IMR-90 (cell line): ENCODE data around the gene DPF1. TPM values are rescaled to one million over a fixed set of nuclear protein-coding genes. Genes with fewer than 3 reads are reported as not detected.

ENCODE experiments used
- ATAC-seq: fragments of 200-7000 bp; cut with Tn5 transposase; 2 replicates; pipeline ENCODE4 v1.9.1; 2020; ENCODE audit warnings: low read depth, mild to moderate bottlenecking, moderate library complexity
- BruUV-seq: library from RNA; stranded (reverse); fragments of 400-500 nt; replicated peaks from 2 replicates; lab custom pipeline; 2021; lab: Mats Ljungman, UMichigan
- CTCF ChIA-PET: fragments of 300-600 bp; formaldehyde crosslinking; extraction: SDS; loops from one replicate; lab custom pipeline; 2021; ENCODE audit warnings: antibody characterized with exemption; lab: Yijun Ruan, JAX
- POLR2A ChIA-PET: fragments of 300-600 bp; sonication (Branson Sonifier 250); formaldehyde crosslinking; loops from one replicate; lab custom pipeline; 2022; ENCODE audit warnings: antibody characterized with exemption; ENCODE audit not compliant: unreplicated experiment; lab: Charles Lee
- DNase-seq: peaks from one replicate; pipeline ENCODE4 v3.0.0; 2013
- H2AFZ ChIP-seq: replicated peaks from 2 replicates; pipeline ENCODE3; 2013; ENCODE audit warnings: low read length, mild to moderate bottlenecking; ENCODE audit not compliant: poor library complexity
- H2AK5ac ChIP-seq: 2 replicates; pipeline ENCODE4 v1.6.1; 2013; ENCODE audit warnings: low read depth, low read length, inconsistent platforms
- H2AK9ac ChIP-seq: replicated peaks from 2 replicates; pipeline ENCODE3; 2013; ENCODE audit warnings: mild to moderate bottlenecking, low read depth, low read length, moderate library complexity; ENCODE audit not compliant: poor library complexity
- H2BK120ac ChIP-seq: 2 replicates; pipeline ENCODE4 v1.6.1; 2013; ENCODE audit warnings: low read depth, low read length, inconsistent platforms
- H2BK15ac ChIP-seq: 3 replicates; pipeline ENCODE4 v1.6.1; 2013; ENCODE audit warnings: low read depth, low read length, inconsistent platforms
- H2BK20ac ChIP-seq: 2 replicates; pipeline ENCODE4 v1.6.1; 2013; ENCODE audit warnings: low read depth, mild to moderate bottlenecking, inconsistent platforms, low read length, moderate library complexity
- H2BK5ac ChIP-seq: 2 replicates; pipeline ENCODE4 v1.6.1; 2013; ENCODE audit warnings: mild to moderate bottlenecking, low read depth, low read length, inconsistent platforms; ENCODE audit not compliant: poor library complexity, severe bottlenecking
- H3K14ac ChIP-seq: replicated peaks from 2 replicates; pipeline ENCODE4 v1.6.1; 2013; ENCODE audit warnings: low read depth, low read length, inconsistent platforms
- H3K18ac ChIP-seq: 2 replicates; pipeline ENCODE4 v1.6.1; 2013; ENCODE audit warnings: low read depth, low read length, control low read depth
- H3K23ac ChIP-seq: 2 replicates; pipeline ENCODE4 v1.6.1; 2013; ENCODE audit warnings: low read depth, low read length, inconsistent platforms
- H3K27ac ChIP-seq: 2 replicates; pipeline ENCODE4 v1.5.1; 2013; ENCODE audit warnings: mild to moderate bottlenecking, control low read depth, low read length; ENCODE audit not compliant: insufficient read depth
- H3K27me3 ChIP-seq: 2 replicates; pipeline ENCODE4 v1.6.1; 2013; ENCODE audit warnings: low read length; ENCODE audit not compliant: control insufficient read depth, insufficient read depth
- H3K36me3 ChIP-seq: 2 replicates; pipeline ENCODE4 v1.6.1; 2013; ENCODE audit warnings: low read length, mixed read lengths; ENCODE audit not compliant: control insufficient read depth, insufficient read depth
- H3K4ac ChIP-seq: 2 replicates; pipeline ENCODE4 v1.6.1; 2013; ENCODE audit warnings: low read depth, low read length, inconsistent platforms
- H3K4me1 ChIP-seq: 2 replicates; pipeline ENCODE4 v1.6.1; 2013; ENCODE audit warnings: low read length, mixed read lengths; ENCODE audit not compliant: control insufficient read depth, insufficient read depth
- H3K4me2 ChIP-seq: 2 replicates; pipeline ENCODE4 v1.6.1; 2013; ENCODE audit warnings: low read depth, mild to moderate bottlenecking, control low read depth, low read length, moderate library complexity
- H3K4me3 ChIP-seq: 2 replicates; pipeline ENCODE4 v1.5.1; 2013; ENCODE audit warnings: low read depth, mild to moderate bottlenecking, control low read depth, low read length, moderate library complexity; ENCODE audit not compliant: insufficient read depth
- H3K56ac ChIP-seq: 2 replicates; pipeline ENCODE4 v1.6.1; 2013; ENCODE audit warnings: low read length, inconsistent platforms; ENCODE audit not compliant: insufficient read depth; ENCODE audit errors: extremely low read depth
- H3K79me1 ChIP-seq, 2 experiments: 2 replicates each; pipeline ENCODE4 v1.6.1; 2013; ENCODE audit warnings: low read length in 2 of 2, inconsistent platforms in 1 of 2, low read depth in 1 of 2
- H3K9ac ChIP-seq: 2 replicates; pipeline ENCODE4 v1.6.1; 2013; ENCODE audit warnings: low read depth, low read length, control low read depth
- H3K9me1 ChIP-seq: 2 replicates; pipeline ENCODE4 v1.6.1; 2013; ENCODE audit warnings: low read length, inconsistent platforms; ENCODE audit not compliant: insufficient read depth
- H3K9me3 ChIP-seq: 2 replicates; pipeline ENCODE4 v1.6.1; 2013; ENCODE audit warnings: low read length; ENCODE audit not compliant: control insufficient read depth, insufficient read depth
- H4K20me1 ChIP-seq: 2 replicates; pipeline ENCODE4 v1.6.1; 2013; ENCODE audit warnings: low read length, inconsistent platforms; ENCODE audit not compliant: insufficient read depth
- H4K5ac ChIP-seq: 2 replicates; pipeline ENCODE4 v1.6.1; 2013; ENCODE audit warnings: mild to moderate bottlenecking, low read depth, low read length, control low read depth
- H4K8ac ChIP-seq, 2 experiments: 2 replicates each; pipeline ENCODE4 v1.6.1; 2013; ENCODE audit warnings: low read depth in 2 of 2, low read length in 2 of 2, control low read depth in 1 of 2, inconsistent platforms in 1 of 2
- H4K91ac ChIP-seq: 2 replicates; pipeline ENCODE4 v1.6.1; 2013; ENCODE audit warnings: low read depth, low read length, inconsistent platforms; ENCODE audit not compliant: insufficient read depth
- BHLHE40 ChIP-seq: fragments of 150-350 bp; IDR thresholded peaks from 2 replicates; pipeline ENCODE4 v1.6.1; 2016; ENCODE audit warnings: mild to moderate bottlenecking, low read depth, low read length
- RFX5 ChIP-seq: IDR thresholded peaks from 2 replicates; pipeline ENCODE4 v1.8.0; 2012; ENCODE audit warnings: low read depth, mild to moderate bottlenecking, low read length, moderate library complexity
- WGBS, 2 experiments: methylation state at CpG; one replicate each; pipeline versions ENCODE4 v1.1.5 to v1.1.7; 2013; ENCODE audit warnings: missing lambda C conversion rate in 2 of 2; ENCODE audit not compliant: insufficient read length in 1 of 2; ENCODE audit errors: extremely low coverage in 2 of 2; 5-methylcytosine and 5-hydroxymethylcytosine counted together
- dilution Hi-C: fragments of 300-500 bp; cut with HindIII; formaldehyde crosslinking; loops from one replicate; pipeline ENCODE4 v1.14.3; 2018; ENCODE audit warnings: low sequenced_read_pairs; ENCODE audit not compliant: unreplicated experiment
- in situ Hi-C: fragments of 300-500 bp; cut with MboI; formaldehyde crosslinking; loops from 3 replicates; pipeline ENCODE4 v1.14.3; 2019; ENCODE audit warnings: low sequenced_read_pairs, inconsistent platforms, mixed read lengths
- intact Hi-C: fragments of 100-400 bp; cut with micrococcal nuclease; formaldehyde crosslinking; loops from 2 replicates; pipeline ENCODE4 v1.10.0; 2022
- polyA plus RNA-seq, 3 experiments: library from polyadenylated mRNA; depleted of rRNA; stranded (reverse); fragments of >200 nt; gene quantifications; 2 replicates each; pipeline ENCODE4 v1.2.3, GENCODE V29; 2012; ENCODE audit warnings: low replicate concordance in 1 of 3
- total RNA-seq: library from RNA; depleted of rRNA; stranded (reverse); fragments of >200 nt; gene quantifications from 2 replicates; pipeline ENCODE4 v1.2.3, GENCODE V29; 2012

The DPF1 gene
- total and polyA plus RNA-seq, 2 of the 4 experiments (the other 2 are of a cell fraction) = 3.2 to 5.5 TPM

GRCh38 chr19:38270587-38271167, 46.7 kb upstream of the DPF1 start:
- Histone ChIP-seq H4K20me1 (no peaks in the 10 kb centered on the region), H2BK20ac (peak overlapping the region; percentile 11; the same call in 1 of the 2 replicates), H3K56ac (no peak overlapping the region), H3K18ac (peak overlapping the region; percentile 19), H3K79me1 (no peaks in the 10 kb centered on the region), H2BK120ac (peak overlapping the region; percentile 80), H3K9me3 (no peaks in the 10 kb centered on the region), H3K14ac (peak overlapping the region; percentile 93; the same call in 1 of the 2 replicates), H3K36me3 (no peaks in the 10 kb centered on the region), H2BK5ac (peak overlapping the region; percentile 86), H4K8ac (peak overlapping the region in 1 of 2 experiments; percentile 48; a peak in 3 of 4 replicates), H4K91ac (0 out of 2 replicates have a peak overlapping the region, but pooled peaks have one; percentile 14), H3K4me1 (peaks cover 19% of the 10 kb centered on the region), H3K4me3 (no peak overlapping the region), H2AFZ (peak overlapping the region; percentile 48), H4K5ac (peak overlapping the region; percentile 1), H3K27ac (no peak overlapping the region), H2AK9ac (no peak overlapping the region), H2AK5ac (no peak overlapping the region), H2BK15ac (peak overlapping the region; percentile 16; the same call in 1 of the 3 replicates), H3K4me2 (peak overlapping the region; percentile 11; the same call in 1 of the 2 replicates), H3K4ac (peak overlapping the region; percentile 65), H3K23ac (peak overlapping the region; percentile 40), H3K27me3 (no peaks in the 10 kb centered on the region), H3K9ac (no peak overlapping the region), H3K9me1 (peaks cover 15% of the 10 kb centered on the region; the same call in 1 of the 2 replicates)
- in situ Hi-C loops (no loop called here), dilution Hi-C loops (no loop called here), intact Hi-C loops (no loop called here)
- POLR2A ChIA-PET = no interaction called here
- BruUV-seq = no TSS peak
- CTCF ChIA-PET = interaction anchor here (0.7 to 1.4 kb wide), 2 partner anchors 9 to 12 kb away, joined by 3 to 4 read pairs; no protein-coding TSS in a partner anchor
- ATAC-seq (peak; percentile 57), DNase-seq (peak; percentile 56)
- no peak for TF ChIP-seq RFX5
- peak; percentile 46; the same call in 1 of the 2 replicates for TF ChIP-seq BHLHE40
- WGBS, 2 experiments = no CpG with 5 or more reads among the region's 5 CpGs
